AG20443 (cell line): ENCODE results near the gene INSC.

Experiments
- DNase-seq: peaks from one replicate; pipeline ENCODE4 v3.0.0; 2012; ENCODE audit warnings: low spot score, mixed read lengths

INSC gene

GRCh38 chr11:15222777-15223176 is 108.1 kb downstream of the INSC start:
- no peak for DNase-seq

- no peak for DNase-seq
These were observed 108.6 kb downstream of the INSC start for GRCh38 chr11:15223318-15223717.

- no peak for DNase-seq
These were observed 109.7 kb downstream of the INSC start for GRCh38 chr11:15224466-15224865.

GRCh38 chr11:15227011-15227410 is 112.3 kb downstream of the INSC start:
- DNase-seq: no peak

GRCh38 chr11:15228331-15228849 is 113.7 kb downstream of the INSC start:
- DNase-seq: no peak

- peak; percentile 34 for DNase-seq
These were observed 114.3 kb downstream of the INSC start for GRCh38 chr11:15229069-15229468.

GRCh38 chr11:15232496-15232895 is 117.8 kb downstream of the INSC start:
- no peak for DNase-seq

GRCh38 chr11:15233371-15234165 is 118.8 kb downstream of the INSC start:
- DNase-seq: no peak

- no peak for DNase-seq
These were observed 120.1 kb downstream of the INSC start for GRCh38 chr11:15234796-15235195.

- DNase-seq: no peak
These were observed 121.8 kb downstream of the INSC start for GRCh38 chr11:15236559-15236958.

- DNase-seq: no peak
These were observed 124.1 kb downstream of the INSC start for GRCh38 chr11:15238856-15239255.

GRCh38 chr11:15248749-15249148 is 134.0 kb downstream of the INSC start:
- DNase-seq: no peak

GRCh38 chr11:15258433-15259165 is 143.9 kb downstream of the INSC start:
- no peak for DNase-seq

- DNase-seq: no peak
These were observed 152.3 kb downstream of the INSC start for GRCh38 chr11:15266999-15267398.

- no peak for DNase-seq
These were observed 153.9 kb downstream of the INSC start for GRCh38 chr11:15268598-15268997.

- no peak for DNase-seq
These were observed 160.4 kb downstream of the INSC start for GRCh38 chr11:15275141-15275540.

- DNase-seq: peak; percentile 15
These were observed 161.9 kb downstream of the INSC start for GRCh38 chr11:15276621-15277020.

- peak; percentile 20 for DNase-seq
These were observed 163.4 kb downstream of the INSC start for GRCh38 chr11:15278128-15278527.

GRCh38 chr11:15280393-15280792 is 165.7 kb downstream of the INSC start:
- no peak for DNase-seq

GRCh38 chr11:15282754-15283153 is 168.0 kb downstream of the INSC start:
- DNase-seq: no peak

GRCh38 chr11:15286465-15286864 is 171.7 kb downstream of the INSC start:
- DNase-seq: no peak

- no peak for DNase-seq
These were observed 174.1 kb downstream of the INSC start for GRCh38 chr11:15288863-15289262.

GRCh38 chr11:15289723-15290122 is 175.0 kb downstream of the INSC start:
- no peak for DNase-seq
